SH-SY5Y (cell line): Measurements from ENCODE around the gene SCYL1.

Experiments
- GATA2 ChIP-seq: IDR thresholded peaks from 2 replicates; pipeline ENCODE4 v1.6.1; 2011; ENCODE audit warnings: mild to moderate bottlenecking, low read depth, low read length
- GATA3 ChIP-seq: IDR thresholded peaks from 2 replicates; pipeline ENCODE4 v1.6.1; 2011; ENCODE audit warnings: low read depth, mild to moderate bottlenecking, low read length, moderate library complexity

DNA sequence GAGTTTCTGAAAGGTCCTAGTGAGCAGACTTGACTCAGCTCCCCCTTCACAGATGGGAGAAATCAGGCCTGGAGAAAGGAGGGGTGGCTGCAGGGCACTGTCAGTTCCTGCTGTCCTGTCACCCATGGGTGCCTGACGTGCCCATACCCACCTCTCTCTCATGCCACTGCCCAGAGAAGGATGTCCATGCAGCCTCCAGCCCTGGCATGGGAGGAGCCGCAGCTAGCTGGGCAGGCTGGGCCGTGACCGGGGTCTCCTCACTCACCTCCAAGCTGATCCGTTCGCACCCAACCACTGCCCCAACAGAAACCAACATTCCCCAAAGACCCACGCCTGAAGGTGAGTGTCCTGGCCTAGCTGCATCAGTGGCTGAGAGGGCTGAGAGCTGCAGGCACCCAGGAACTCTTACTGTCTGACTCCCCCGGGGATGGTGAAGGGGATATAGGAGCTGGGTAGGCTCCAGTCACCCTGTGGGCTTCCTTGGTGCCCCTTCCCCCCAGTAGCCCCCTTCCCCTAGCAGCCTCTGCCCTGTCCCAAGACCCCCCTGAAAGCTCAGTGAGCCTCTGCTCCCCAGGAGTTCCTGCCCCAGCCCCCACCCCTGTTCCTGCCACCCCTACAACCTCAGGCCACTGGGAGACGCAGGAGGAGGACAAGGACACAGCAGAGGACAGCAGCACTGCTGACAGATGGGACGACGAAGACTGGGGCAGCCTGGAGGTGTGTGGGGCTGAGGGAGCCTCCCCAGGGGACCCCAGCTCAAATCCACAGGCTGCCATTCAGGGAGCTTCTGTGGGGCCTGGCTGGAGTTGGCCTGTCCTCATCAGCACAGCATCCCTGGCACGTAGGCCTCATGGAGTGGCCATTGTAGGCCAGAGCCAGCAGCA, 11.8 kb downstream of the SCYL1 start:
- TF ChIP-seq GATA2 (no peak), GATA3 (no peak)
